Fibroblast of skin of scalp (primary cell): ENCODE data around the gene KRT4.
A peak's percentile ranks its signal among the peaks of the same experiment; 100 is the strongest.

Source experiments
- DNase-seq: peaks from one replicate; pipeline ENCODE4 v3.0.0-alpha.2; 2013

The KRT4 gene

GRCh38 chr12:52821826-52822660, 8.1 kb upstream of the KRT4 start:
- peak; percentile 9 for DNase-seq

GRCh38 chr12:52821071-52821730, 7.3 kb upstream of the KRT4 start:
- DNase-seq = no peak

- DNase-seq = no peak
Measured at GRCh38 chr12:52820521-52820920, 6.6 kb upstream of the KRT4 start.

GRCh38 chr12:52819731-52820510, 6.0 kb upstream of the KRT4 start:
- DNase-seq = no peak

GRCh38 chr12:52818887-52819420, 5.0 kb upstream of the KRT4 start:
- no peak for DNase-seq

GRCh38 chr12:52818388-52818787, 4.5 kb upstream of the KRT4 start:
- no peak for DNase-seq

GRCh38 chr12:52817699-52818238, 3.9 kb upstream of the KRT4 start:
- no peak for DNase-seq

- DNase-seq = no peak
Measured at GRCh38 chr12:52817003-52817698, 3.2 kb upstream of the KRT4 start.

GRCh38 chr12:52815676-52816588, 2.0 kb upstream of the KRT4 start:
- DNase-seq = no peak

- DNase-seq = no peak
Measured at GRCh38 chr12:52815161-52815560, 1.2 kb upstream of the KRT4 start.

- DNase-seq = no peak
Measured at GRCh38 chr12:52814710-52815155, 817 bp upstream of the KRT4 start.

- DNase-seq = no peak
Measured at GRCh38 chr12:52813203-52813819, 605 bp downstream of the KRT4 start.

- DNase-seq = no peak
Measured at GRCh38 chr12:52812749-52813148, 1.2 kb downstream of the KRT4 start.

GRCh38 chr12:52812073-52812400, 1.9 kb downstream of the KRT4 start:
- no peak for DNase-seq

- no peak for DNase-seq
Measured at GRCh38 chr12:52811191-52812072, 2.5 kb downstream of the KRT4 start.

GRCh38 chr12:52810554-52810953, 3.4 kb downstream of the KRT4 start:
- DNase-seq = no peak

GRCh38 chr12:52809166-52809565, 4.8 kb downstream of the KRT4 start:
- no peak for DNase-seq

- DNase-seq = no peak
Measured at GRCh38 chr12:52808573-52809160, 5.2 kb downstream of the KRT4 start.
